Measurements from ENCODE around the gene ARMH3.

Gene ARMH3

DNA sequence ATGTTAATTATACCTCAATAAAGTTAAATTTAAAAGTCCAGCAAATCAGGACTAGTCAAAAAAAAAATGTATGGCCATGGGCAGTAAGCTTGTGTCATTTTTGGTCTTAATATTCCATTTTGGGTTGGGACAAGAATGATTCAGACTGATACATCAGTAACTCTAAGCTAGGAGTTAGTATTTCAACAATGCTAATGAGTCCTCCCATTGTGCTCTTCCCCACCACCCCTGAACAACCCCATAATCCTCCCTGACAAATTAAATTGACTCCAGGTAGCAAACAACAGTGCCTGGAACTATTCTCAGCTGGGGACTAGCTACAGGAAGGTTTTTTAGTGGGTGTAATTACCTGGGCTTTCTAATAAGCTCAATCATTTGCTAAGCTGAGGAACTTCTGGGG lies 181.7 kb downstream of the ARMH3 start:
- DNase-seq (ENCODE audit: low read depth): no peak
- no peak overlapping the region for H3K4me3 ChIP-seq (ENCODE audit: control insufficient read depth, low read depth, low read length)
- TF ChIP-seq CTCF (conservative IDR thresholded peaks at IDR 0.05; ENCODE audit: control insufficient read depth, insufficient read depth, low read depth, low read length): no peak

DNA sequence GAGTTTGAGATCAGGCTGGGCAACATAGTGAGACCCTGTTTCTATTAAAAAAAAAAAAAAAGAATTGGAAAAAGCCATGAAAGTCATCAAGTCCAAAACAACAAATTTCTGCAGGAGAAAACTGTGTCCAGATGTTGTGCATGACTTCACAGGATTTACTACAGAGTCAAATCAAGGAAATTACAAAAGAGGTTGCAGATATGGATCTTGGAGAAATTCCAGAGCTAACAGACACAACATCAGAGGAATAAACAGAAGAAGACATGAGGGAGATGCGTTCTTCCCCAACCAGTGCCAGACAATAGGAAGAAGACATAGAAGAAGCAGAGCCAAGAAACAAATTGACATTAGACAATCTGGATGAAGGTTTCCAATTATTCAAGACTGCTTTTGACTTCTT lies 188.0 kb downstream of the ARMH3 start:
- no peak for TF ChIP-seq CTCF (conservative IDR thresholded peaks at IDR 0.05; ENCODE audit: control insufficient read depth, insufficient read depth, low read depth, low read length)
- peak; percentile 58 for DNase-seq (ENCODE audit: low read depth)
- no peak overlapping the region for H3K4me3 ChIP-seq (ENCODE audit: control insufficient read depth, low read depth, low read length)

- DNase-seq (ENCODE audit: low read depth): no peak
- TF ChIP-seq CTCF (conservative IDR thresholded peaks at IDR 0.05; ENCODE audit: control insufficient read depth, insufficient read depth, low read depth, low read length): no peak
- H3K4me3 ChIP-seq (ENCODE audit: control insufficient read depth, low read depth, low read length): no peak overlapping the region
Measured at GRCh38 chr10:101859530-101859929, 196.4 kb downstream of the ARMH3 start.

DNA sequence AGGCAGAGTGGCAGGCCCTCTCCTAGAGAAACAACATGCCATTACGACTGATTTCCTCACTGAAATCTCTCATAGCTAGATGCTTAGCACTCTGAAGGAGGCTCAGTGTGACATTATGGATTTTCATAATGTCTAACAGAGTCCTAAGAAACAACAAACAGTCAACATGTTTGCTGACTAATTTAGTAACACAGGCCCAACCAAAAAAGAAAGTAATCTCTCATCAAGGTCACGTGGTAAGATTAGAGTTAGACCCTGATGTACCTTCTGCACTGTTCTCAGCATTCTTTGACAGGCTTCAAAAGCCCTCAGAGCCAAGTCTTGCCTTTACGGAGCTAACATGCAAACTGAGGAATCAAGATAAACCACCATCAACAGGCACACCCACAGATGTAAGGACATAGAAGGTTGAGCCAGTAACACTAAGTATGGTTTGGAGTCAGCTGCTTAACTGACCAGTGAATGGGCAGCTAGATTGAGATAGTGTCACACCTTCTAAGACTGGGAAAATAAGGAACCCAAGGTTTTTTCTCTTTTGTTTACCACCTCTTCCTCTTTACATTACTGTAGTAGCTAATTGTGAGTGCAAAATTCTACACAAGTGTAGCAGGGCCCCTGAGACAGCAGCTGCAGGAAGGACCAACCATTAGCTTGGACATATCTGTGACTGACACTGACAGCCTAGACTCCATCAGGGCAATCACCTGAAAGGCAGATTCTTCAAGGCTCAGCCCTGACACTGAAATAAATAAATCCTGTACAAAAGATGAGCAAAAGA lies 197.1 kb downstream of the ARMH3 start:
- no peak for DNase-seq (ENCODE audit: low read depth)
- TF ChIP-seq CTCF (conservative IDR thresholded peaks at IDR 0.05; ENCODE audit: control insufficient read depth, insufficient read depth, low read depth, low read length): no peak
- no peak overlapping the region for H3K4me3 ChIP-seq (ENCODE audit: control insufficient read depth, low read depth, low read length)

GRCh38 chr10:101857802-101858476 lies 198.0 kb downstream of the ARMH3 start:
- DNase-seq (ENCODE audit: low read depth): no peak
- TF ChIP-seq CTCF (conservative IDR thresholded peaks at IDR 0.05; ENCODE audit: control insufficient read depth, insufficient read depth, low read depth, low read length): no peak
- no peak overlapping the region for H3K4me3 ChIP-seq (ENCODE audit: control insufficient read depth, low read depth, low read length)

- peak; percentile 72 for DNase-seq (ENCODE audit: low read depth)
- TF ChIP-seq CTCF (conservative IDR thresholded peaks at IDR 0.05; ENCODE audit: control insufficient read depth, insufficient read depth, low read depth, low read length): no peak
- no peak overlapping the region for H3K4me3 ChIP-seq (ENCODE audit: control insufficient read depth, low read depth, low read length)
Measured at GRCh38 chr10:101856626-101857025, 199.3 kb downstream of the ARMH3 start.

Data from fibroblast of mammary gland (primary cell).